DND-41 (cell line): ENCODE data around the gene ZDHHC17.

Experiments used
- ATAC-seq: fragments of 200-7000 bp; cut with Tn5 transposase; 3 replicates; pipeline ENCODE4 v1.9.1; 2021; ENCODE audit warnings: low read depth; ENCODE audit not compliant: insufficient read depth
- DNase-seq: peaks from one replicate; pipeline ENCODE4 v3.0.0-alpha.2; 2020
- H2AFZ ChIP-seq: 2 replicates; pipeline ENCODE4 v1.6.0; 2012; ENCODE audit warnings: low read depth, low read length
- H3K27ac ChIP-seq: 2 replicates; pipeline ENCODE4 v1.5.1; 2012; ENCODE audit warnings: low read length, inconsistent platforms
- H3K27me3 ChIP-seq: fragments of 200-600 bp; sonication (generic); 2 replicates; pipeline ENCODE4 v1.6.0; 2012; ENCODE audit warnings: low read length, mild to moderate bottlenecking, inconsistent platforms; ENCODE audit not compliant: insufficient read depth, poor library complexity
- H3K36me3 ChIP-seq: 2 replicates; pipeline ENCODE4 v1.5.1; 2012; ENCODE audit warnings: low read length, inconsistent platforms; ENCODE audit not compliant: insufficient read depth
- H3K4me1 ChIP-seq: 2 replicates; pipeline ENCODE4 v1.5.1; 2012; ENCODE audit warnings: mild to moderate bottlenecking, low read length; ENCODE audit not compliant: insufficient read depth
- H3K4me2 ChIP-seq: 2 replicates; pipeline ENCODE4 v1.6.0; 2012; ENCODE audit warnings: mild to moderate bottlenecking, moderate library complexity, low read length, inconsistent platforms; ENCODE audit not compliant: insufficient read depth
- H3K4me3 ChIP-seq, 2 experiments: fragments of 200-600 bp in 1 of 2; shearing (Covaris generic) in 1 of 2; 2 replicates each; pipeline ENCODE4 v1.5.1; 2012 to 2016; ENCODE audit warnings: inconsistent platforms in 2 of 2, low read length in 2 of 2, mild to moderate bottlenecking in 2 of 2, low read depth in 1 of 2, moderate library complexity in 1 of 2
- H3K79me2 ChIP-seq: 2 replicates; pipeline ENCODE4 v1.6.0; 2012; ENCODE audit warnings: low read length, inconsistent platforms; ENCODE audit not compliant: insufficient read depth
- H3K9ac ChIP-seq: 2 replicates; pipeline ENCODE4 v1.6.0; 2012; ENCODE audit warnings: low read depth, mild to moderate bottlenecking, inconsistent platforms, low read length, moderate library complexity
- H3K9me3 ChIP-seq: 2 replicates; pipeline ENCODE4 v1.5.1; 2012; ENCODE audit warnings: low read length, moderate library complexity, mild to moderate bottlenecking, inconsistent platforms; ENCODE audit not compliant: insufficient read depth, severe bottlenecking
- H4K20me1 ChIP-seq: 2 replicates; pipeline ENCODE4 v1.6.0; 2012; ENCODE audit warnings: low read length; ENCODE audit not compliant: insufficient read depth
- CTCF ChIP-seq: IDR thresholded peaks from 2 replicates; pipeline ENCODE4 v1.5.1; 2012; ENCODE audit warnings: borderline replicate concordance, low read length, moderate library complexity, mild to moderate bottlenecking; ENCODE audit not compliant: poor library complexity, severe bottlenecking; ENCODE audit errors: extremely low read depth
- EZH2 ChIP-seq: IDR thresholded peaks from 3 replicates; pipeline ENCODE4 v1.6.1; 2012; ENCODE audit warnings: borderline replicate concordance, low read depth, mild to moderate bottlenecking, moderate library complexity, low read length, inconsistent platforms; ENCODE audit not compliant: severe bottlenecking

Gene ZDHHC17

GRCh38 chr12:76715332-76715731, 48.6 kb upstream of the ZDHHC17 start:
- no peaks in the 10 kb centered on the region for H3K36me3 ChIP-seq
- DNase-seq, result no peak
- H3K27me3 ChIP-seq, result peaks cover 3% of the 10 kb centered on the region
- no peaks in the 10 kb centered on the region for H4K20me1 ChIP-seq
- TF ChIP-seq EZH2, result no peak
- TF ChIP-seq CTCF, result no peak
- H2AFZ ChIP-seq, result no peak overlapping the region
- no peaks in the 10 kb centered on the region for H3K79me2 ChIP-seq
- H3K9ac ChIP-seq, result no peak overlapping the region
- no peaks in the 10 kb centered on the region for H3K9me3 ChIP-seq
- no peaks in the 10 kb centered on the region for H3K4me1 ChIP-seq
- H3K27ac ChIP-seq, result no peak overlapping the region
- H3K4me3 ChIP-seq, result no peak overlapping the region
- H3K4me2 ChIP-seq, result no peak overlapping the region
- no peak for ATAC-seq

- Histone ChIP-seq H3K36me3 (no peaks in the 10 kb centered on the region), H3K4me1 (no peaks in the 10 kb centered on the region), H3K4me2 (no peak overlapping the region), H3K27ac (no peak overlapping the region), H2AFZ (no peak overlapping the region), H4K20me1 (no peaks in the 10 kb centered on the region), H3K27me3 (peaks cover 3% of the 10 kb centered on the region), H3K4me3 (no peak overlapping the region), H3K9me3 (no peaks in the 10 kb centered on the region), H3K9ac (no peak overlapping the region), H3K79me2 (no peaks in the 10 kb centered on the region)
- TF ChIP-seq EZH2 (no peak), CTCF (no peak)
- DNase-seq (no peak), ATAC-seq (no peak)
These were observed 46.6 kb upstream of the ZDHHC17 start for GRCh38 chr12:76717314-76717713.

GRCh38 chr12:76719171-76720041, 44.5 kb upstream of the ZDHHC17 start:
- H3K27ac ChIP-seq, result no peak overlapping the region
- H3K4me2 ChIP-seq, result no peak overlapping the region

More at GRCh38 chr12:76719171-76720041, 44.5 kb upstream of the ZDHHC17 start:
- no peaks in the 10 kb centered on the region for H4K20me1 ChIP-seq
- DNase-seq, result no peak
- no peak overlapping the region for H2AFZ ChIP-seq
- no peak overlapping the region for H3K4me3 ChIP-seq
- H3K9ac ChIP-seq, result no peak overlapping the region
- H3K27me3 ChIP-seq, result peaks cover 3% of the 10 kb centered on the region
- no peaks in the 10 kb centered on the region for H3K79me2 ChIP-seq
- TF ChIP-seq EZH2 (no peak), CTCF (no peak)
- no peak for ATAC-seq
- no peaks in the 10 kb centered on the region for H3K9me3 ChIP-seq
- H3K4me1 ChIP-seq, result no peaks in the 10 kb centered on the region
- no peaks in the 10 kb centered on the region for H3K36me3 ChIP-seq
